ENCODE measurements around the gene DPCD.

- TF ChIP-seq CTCF (IDR thresholded peaks at IDR 0.05) (no peak), POLR2AphosphoS5 (IDR thresholded peaks at IDR 0.05) (no peak), POLR2A (IDR thresholded peaks at IDR 0.05) (no peak), EP300 (IDR thresholded peaks at IDR 0.05) (no peak)
Observed at GRCh38 chr10:101580486-101581399, 7.4 kb upstream of the DPCD start.
